Neutrophil (primary cell): Measurements from ENCODE around the gene MCTP2.

ENCODE experiments used
- H3K27ac ChIP-seq: fragments of 200-600 bp; sonication (generic); 2 replicates; pipeline ENCODE4 v1.5.1; 2016; ENCODE audit warnings: mild to moderate bottlenecking, moderate library complexity
- H3K27me3 ChIP-seq: fragments of 200-600 bp; sonication (generic); 2 replicates; pipeline ENCODE4 v1.6.0; 2016; ENCODE audit warnings: mild to moderate bottlenecking
- H3K36me3 ChIP-seq: fragments of 200-600 bp; sonication (generic); 2 replicates; pipeline ENCODE4 v1.5.1; 2017
- H3K4me1 ChIP-seq, 2 experiments: fragments of 200-600 bp in 1 of 2; sonication (generic) in 1 of 2; 1 replicate in 1 of 2; 2 replicates in 1 of 2; pipeline versions ENCODE4 v1.5.1 to v1.6.1; 2013 to 2016; ENCODE audit warnings: low read depth in 1 of 2, low read length in 1 of 2, mild to moderate bottlenecking in 1 of 2, moderate library complexity in 1 of 2; ENCODE audit not compliant: control insufficient read depth in 1 of 2, insufficient read depth in 1 of 2
- H3K4me3 ChIP-seq, 2 experiments: fragments of 200-600 bp in 1 of 2; sonication (generic) in 1 of 2; 1 replicate in 1 of 2; 2 replicates in 1 of 2; pipeline ENCODE4 v1.5.1; 2013 to 2016; ENCODE audit warnings: low read depth in 1 of 2, low read length in 1 of 2, mild to moderate bottlenecking in 1 of 2, moderate library complexity in 1 of 2
- H3K9me3 ChIP-seq: fragments of 200-600 bp; sonication (generic); 2 replicates; pipeline ENCODE4 v1.5.1; 2016
- CTCF ChIP-seq: fragments of 200-600 bp; sonication (generic); IDR thresholded peaks from 2 replicates; pipeline ENCODE4 v1.5.1; 2016; ENCODE audit warnings: antibody characterized with exemption

MCTP2 gene

GRCh38 chr15:94494732-94495131 is 263.4 kb downstream of the MCTP2 start:
- no peaks in the 10 kb centered on the region for H3K36me3 ChIP-seq
- TF ChIP-seq CTCF = no peak
- H3K27ac ChIP-seq = no peak overlapping the region
- H3K4me3 ChIP-seq = no peak overlapping the region
- no peaks in the 10 kb centered on the region for H3K4me1 ChIP-seq
- H3K27me3 ChIP-seq = no peaks in the 10 kb centered on the region
- H3K9me3 ChIP-seq = peaks cover 5% of the 10 kb centered on the region

- Histone ChIP-seq H3K27me3 (no peaks in the 10 kb centered on the region), H3K27ac (no peak overlapping the region), H3K4me1 (no peaks in the 10 kb centered on the region), H3K9me3 (no peaks in the 10 kb centered on the region), H3K36me3 (no peaks in the 10 kb centered on the region), H3K4me3 (no peak overlapping the region)
- no peak for TF ChIP-seq CTCF
Measured at GRCh38 chr15:94503293-94503692, 271.9 kb downstream of the MCTP2 start.

- Histone ChIP-seq H3K4me1 (no peaks in the 10 kb centered on the region), H3K9me3 (no peaks in the 10 kb centered on the region), H3K4me3 (no peak overlapping the region), H3K27ac (no peak overlapping the region), H3K27me3 (no peaks in the 10 kb centered on the region), H3K36me3 (no peaks in the 10 kb centered on the region)
- TF ChIP-seq CTCF = no peak
Measured at GRCh38 chr15:94509259-94509658, 277.9 kb downstream of the MCTP2 start.

- no peak for TF ChIP-seq CTCF
- H3K4me1 ChIP-seq = no peaks in the 10 kb centered on the region
Measured at GRCh38 chr15:94522125-94522524, 290.8 kb downstream of the MCTP2 start.

GRCh38 chr15:94523873-94524272 is 292.5 kb downstream of the MCTP2 start:
- Histone ChIP-seq H3K4me1 (no peaks in the 10 kb centered on the region), H3K27me3 (peaks cover 3% of the 10 kb centered on the region), H3K36me3 (no peaks in the 10 kb centered on the region), H3K4me3 (no peak overlapping the region), H3K27ac (no peak overlapping the region), H3K9me3 (no peaks in the 10 kb centered on the region)
- no peak for TF ChIP-seq CTCF

More at GRCh38 chr15:94522125-94522524, 290.8 kb downstream of the MCTP2 start:
- no peak overlapping the region for H3K4me3 ChIP-seq
- no peaks in the 10 kb centered on the region for H3K36me3 ChIP-seq
- no peak overlapping the region for H3K27ac ChIP-seq
- no peaks in the 10 kb centered on the region for H3K9me3 ChIP-seq
- H3K27me3 ChIP-seq = peaks cover 3% of the 10 kb centered on the region

GRCh38 chr15:94524565-94524964 is 293.2 kb downstream of the MCTP2 start:
- no peaks in the 10 kb centered on the region for H3K4me1 ChIP-seq
- no peak overlapping the region for H3K4me3 ChIP-seq
- H3K9me3 ChIP-seq = no peaks in the 10 kb centered on the region
- no peak for TF ChIP-seq CTCF
- peaks cover 3% of the 10 kb centered on the region for H3K27me3 ChIP-seq
- H3K27ac ChIP-seq = no peak overlapping the region
- no peaks in the 10 kb centered on the region for H3K36me3 ChIP-seq
